NCI-H510A (cell line): ENCODE results near the gene TRIM4.

Experiments
- DNase-seq: peaks from one replicate; lab custom pipeline; 2025; lab: John Stamatoyannopoulos, UW

TRIM4 gene

DNA sequence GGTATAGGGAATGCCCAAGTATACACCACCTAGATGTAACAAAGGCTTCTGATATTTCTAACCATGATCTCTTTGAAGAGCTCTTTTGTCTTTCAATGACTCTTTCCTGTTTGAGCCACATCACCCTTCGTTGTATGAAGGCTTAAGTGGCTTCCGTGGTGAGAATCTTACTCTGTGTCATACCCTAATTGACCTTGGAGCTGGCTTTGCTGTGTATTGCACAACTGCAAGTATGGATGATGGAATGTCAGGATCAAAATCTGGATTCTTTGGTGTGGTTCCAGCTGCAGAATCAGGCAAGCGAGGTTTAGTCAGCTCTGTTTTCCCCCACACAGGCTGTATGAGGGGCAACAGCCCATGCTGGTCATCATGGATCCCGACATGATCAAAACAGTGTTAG, 75.5 kb downstream of the TRIM4 start:
- no peak for DNase-seq

DNA sequence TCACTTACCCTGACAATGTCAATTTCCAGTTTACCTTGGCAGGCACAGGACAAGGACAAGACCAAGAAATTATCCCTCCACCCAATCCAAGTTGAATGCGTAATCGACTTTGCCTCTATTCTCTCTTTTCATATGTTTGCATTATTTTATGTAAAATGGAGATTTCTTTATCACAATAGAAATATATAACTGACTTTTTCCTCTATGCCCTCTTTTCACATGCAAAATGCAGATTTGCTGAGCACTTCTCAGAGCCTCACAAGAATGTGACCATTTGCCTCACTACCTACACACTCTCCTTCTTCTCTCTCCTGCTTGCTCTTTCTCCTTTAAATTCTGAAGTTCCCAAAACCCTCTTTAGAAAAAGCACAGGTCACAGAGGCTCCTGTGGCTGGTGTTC, 76.4 kb downstream of the TRIM4 start:
- no peak for DNase-seq
